Fibroblast of pulmonary artery (primary cell): ENCODE measurements around the gene BNIP1.

Experiments
- DNase-seq: peaks from one replicate; pipeline ENCODE4 v3.0.0-alpha.2; 2010; ENCODE audit warnings: low read depth
- H3K4me3 ChIP-seq: replicated peaks from 2 replicates; pipeline ENCODE4 v1.5.1; 2011; ENCODE audit warnings: low read depth, mild to moderate bottlenecking, control low read depth, low read length, moderate library complexity
- TF ChIP-seq, protein P1 (sequence below): IDR thresholded peaks from 2 replicates; pipeline ENCODE4 v1.5.1; 2011; ENCODE audit warnings: mild to moderate bottlenecking, control low read depth, low read length, inconsistent platforms; ENCODE audit errors: missing control alignments

Gene BNIP1

DNA sequence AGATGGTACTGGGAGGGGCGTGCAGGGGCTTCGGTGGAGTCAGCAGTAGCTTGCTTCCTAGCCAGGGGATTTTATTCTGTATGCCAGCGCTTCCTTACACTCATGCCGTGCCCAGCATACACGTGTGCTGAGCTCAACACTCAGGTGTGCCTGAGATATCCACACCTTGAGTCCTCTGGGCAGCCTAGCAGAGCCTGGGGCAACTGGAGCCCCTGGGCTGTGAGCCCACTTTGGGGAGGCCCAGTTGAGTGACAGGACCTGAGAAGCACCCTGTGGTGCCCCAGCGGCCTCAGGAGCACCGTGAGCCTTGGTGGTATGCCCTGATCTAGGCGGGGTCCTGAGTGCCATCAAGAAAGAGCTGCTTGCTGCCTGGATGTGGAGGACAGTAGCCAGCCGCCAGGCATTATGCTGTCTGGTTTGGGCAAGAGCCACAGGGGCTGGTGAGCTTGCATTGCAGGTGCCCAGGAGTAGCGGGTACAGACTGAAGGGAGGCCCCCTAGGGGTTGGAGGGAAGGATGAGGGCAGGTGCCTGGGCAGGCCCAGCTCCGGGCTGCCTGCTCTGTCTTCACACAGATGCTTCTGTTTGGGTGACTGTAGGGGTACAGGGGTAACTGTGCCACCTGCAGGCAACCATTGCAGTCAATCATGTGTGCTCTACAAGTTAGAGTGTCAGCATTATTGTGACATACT, 42.9 kb downstream of the BNIP1 start:
- TF ChIP-seq, protein P1, sequence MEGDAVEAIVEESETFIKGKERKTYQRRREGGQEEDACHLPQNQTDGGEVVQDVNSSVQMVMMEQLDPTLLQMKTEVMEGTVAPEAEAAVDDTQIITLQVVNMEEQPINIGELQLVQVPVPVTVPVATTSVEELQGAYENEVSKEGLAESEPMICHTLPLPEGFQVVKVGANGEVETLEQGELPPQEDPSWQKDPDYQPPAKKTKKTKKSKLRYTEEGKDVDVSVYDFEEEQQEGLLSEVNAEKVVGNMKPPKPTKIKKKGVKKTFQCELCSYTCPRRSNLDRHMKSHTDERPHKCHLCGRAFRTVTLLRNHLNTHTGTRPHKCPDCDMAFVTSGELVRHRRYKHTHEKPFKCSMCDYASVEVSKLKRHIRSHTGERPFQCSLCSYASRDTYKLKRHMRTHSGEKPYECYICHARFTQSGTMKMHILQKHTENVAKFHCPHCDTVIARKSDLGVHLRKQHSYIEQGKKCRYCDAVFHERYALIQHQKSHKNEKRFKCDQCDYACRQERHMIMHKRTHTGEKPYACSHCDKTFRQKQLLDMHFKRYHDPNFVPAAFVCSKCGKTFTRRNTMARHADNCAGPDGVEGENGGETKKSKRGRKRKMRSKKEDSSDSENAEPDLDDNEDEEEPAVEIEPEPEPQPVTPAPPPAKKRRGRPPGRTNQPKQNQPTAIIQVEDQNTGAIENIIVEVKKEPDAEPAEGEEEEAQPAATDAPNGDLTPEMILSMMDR = no peak
- H3K4me3 ChIP-seq = no peak overlapping the region
- DNase-seq = no peak

DNA sequence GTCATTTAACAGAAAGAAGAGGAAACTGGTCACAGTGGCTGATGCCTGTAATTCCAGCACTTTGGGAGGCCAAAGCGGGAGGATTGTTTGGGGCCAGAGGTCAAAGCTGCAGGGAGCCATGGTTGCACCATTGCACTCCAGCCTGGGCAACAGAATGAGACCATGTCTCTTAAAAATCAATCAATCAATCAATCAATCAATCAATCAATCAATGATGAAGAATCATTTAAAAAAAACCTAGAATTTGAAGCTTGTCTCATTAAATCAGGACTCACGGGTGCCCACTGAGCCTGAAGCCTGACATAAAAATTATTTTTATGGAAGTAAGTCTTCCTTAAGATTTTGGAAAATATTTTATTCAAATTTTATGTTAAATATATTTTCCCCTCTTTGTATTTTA, 43.9 kb downstream of the BNIP1 start:
- DNase-seq = no peak
- TF ChIP-seq, protein P1 = no peak
- no peak overlapping the region for H3K4me3 ChIP-seq

DNA sequence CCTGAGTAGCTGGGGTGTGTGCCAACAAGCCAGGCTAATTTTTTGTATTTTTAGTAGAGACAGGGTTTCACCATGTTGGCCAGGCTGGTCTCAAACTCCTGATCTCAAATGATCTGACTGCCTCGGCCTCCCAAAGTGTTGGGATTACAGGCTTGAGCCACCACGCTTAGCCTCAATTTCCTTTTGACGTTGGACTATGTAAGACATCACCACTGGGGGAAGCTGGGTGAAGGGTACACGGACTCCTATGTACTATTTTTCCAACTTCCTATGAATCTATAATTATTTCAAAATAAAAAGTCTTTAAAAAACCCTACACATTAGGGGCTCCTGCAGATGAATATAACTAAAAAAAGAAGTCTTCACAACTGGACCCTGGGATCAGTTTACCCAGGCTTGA, 46.7 kb downstream of the BNIP1 start:
- TF ChIP-seq, protein P1 = no peak
- no peak overlapping the region for H3K4me3 ChIP-seq
- no peak for DNase-seq

DNA sequence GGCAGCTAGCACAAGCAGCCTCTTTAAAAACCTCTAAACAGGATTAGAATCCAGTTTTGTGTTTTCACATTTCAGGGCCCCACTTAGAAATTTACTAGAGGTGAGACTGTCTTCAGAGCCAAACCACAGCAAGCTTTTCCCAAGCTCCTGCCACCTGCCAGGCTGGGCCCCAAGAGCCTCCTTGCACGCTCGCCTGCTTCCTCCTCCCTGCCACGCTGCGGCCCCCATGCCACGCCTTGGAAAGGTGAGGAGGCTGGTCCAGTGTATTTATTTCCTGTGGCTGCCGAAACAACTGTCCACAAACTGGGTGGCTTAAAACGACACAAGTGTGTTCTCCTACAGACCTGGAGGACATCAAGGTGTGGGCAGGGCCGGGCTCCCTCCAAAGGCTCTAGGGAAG, 47.2 kb downstream of the BNIP1 start:
- no peak overlapping the region for H3K4me3 ChIP-seq
- no peak for DNase-seq
- TF ChIP-seq, protein P1 = no peak

DNA sequence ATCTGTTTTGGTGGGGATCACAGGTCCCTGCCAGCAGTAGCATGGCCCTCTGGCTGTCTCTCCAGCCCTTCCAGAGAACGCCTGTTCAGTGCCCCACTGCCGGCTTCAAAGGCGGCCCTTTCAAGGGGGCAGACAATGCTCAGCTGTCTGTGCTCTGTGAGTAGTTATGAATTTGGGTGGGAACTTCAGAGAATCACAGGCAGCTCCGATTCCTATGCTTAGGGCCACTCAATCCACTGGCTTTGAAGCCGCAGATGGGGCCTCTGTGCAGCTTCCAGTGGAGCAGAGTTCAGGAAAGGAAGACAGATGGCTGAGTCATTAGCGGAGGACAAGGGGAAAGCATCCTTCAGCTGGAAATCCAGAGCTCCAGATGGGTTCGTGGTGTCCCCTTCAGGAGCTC, 48.2 kb downstream of the BNIP1 start:
- H3K4me3 ChIP-seq = no peak overlapping the region
- TF ChIP-seq, protein P1 = no peak
- DNase-seq = no peak

DNA sequence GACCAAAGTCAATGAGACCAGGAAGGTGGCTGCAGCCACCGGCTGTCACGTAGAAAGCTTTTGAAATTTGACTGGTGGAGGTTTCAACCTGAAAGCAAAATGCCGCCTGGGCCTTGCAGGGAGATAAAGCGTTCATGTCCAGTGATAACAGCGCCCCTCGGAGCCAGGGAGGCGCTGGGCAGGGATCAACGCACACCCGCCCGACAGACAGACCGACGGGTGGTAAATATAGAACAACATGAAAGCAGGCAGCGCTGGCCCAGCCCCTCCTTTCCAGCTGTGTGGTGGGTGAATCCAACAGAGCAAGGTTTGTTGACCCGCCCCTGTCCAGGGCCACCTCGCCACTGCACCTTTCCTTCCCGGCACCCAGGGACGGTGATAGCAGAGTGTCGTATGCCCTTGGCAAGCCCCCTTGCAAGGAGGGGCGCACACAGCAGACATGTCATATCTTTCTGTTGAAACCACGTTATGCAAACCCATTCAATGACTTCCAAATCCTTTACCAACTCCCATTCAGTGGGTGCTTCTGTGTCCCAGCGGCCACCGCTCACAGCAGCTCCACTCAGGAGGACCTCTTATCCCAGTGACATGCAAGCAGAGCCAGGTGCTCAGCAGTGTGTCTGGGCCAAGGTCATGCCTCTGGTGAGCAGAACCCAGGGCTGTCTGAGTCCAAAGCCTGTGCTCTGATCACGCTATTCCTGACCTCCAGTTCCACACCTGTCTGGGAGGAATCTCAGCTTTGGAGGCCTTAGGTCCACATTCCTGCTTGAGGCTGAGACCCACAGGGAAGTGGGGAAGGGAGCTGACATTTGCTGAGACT, 52.0 kb downstream of the BNIP1 start:
- no peak overlapping the region for H3K4me3 ChIP-seq
- TF ChIP-seq, protein P1 = no peak
- DNase-seq = no peak
